Transverse colon (tissue), 4 donors: ENCODE data around the gene RINL. TPM values are rescaled to one million over a fixed set of nuclear protein-coding genes. Genes with fewer than 3 reads are reported as not detected.
A peak's percentile ranks its signal among the peaks of the same experiment; 100 is the strongest.

Experiments used
- DNase-seq: peaks from one replicate; pipeline ENCODE4 v3.0.0-alpha.2; 2019
- H3K27ac ChIP-seq, 4 donors: fragments of 200-600 bp; sonication (generic); 2 replicates each; pipeline ENCODE4 v1.5.1; 2016 to 2018; ENCODE audit warnings: inconsistent platforms in 4 of 4
- H3K27me3 ChIP-seq: fragments of 200-600 bp; sonication (generic); 2 replicates; pipeline ENCODE4 v1.5.1; 2017; ENCODE audit warnings: inconsistent platforms
- H3K36me3 ChIP-seq, 4 donors: fragments of 200-600 bp; sonication (generic); 2 replicates each; pipeline ENCODE4 v1.5.1; 2017 to 2019; ENCODE audit warnings: inconsistent platforms in 4 of 4
- H3K4me1 ChIP-seq, 4 donors: fragments of 200-600 bp; sonication (generic); 2 replicates each; pipeline ENCODE4 v1.5.1; 2017 to 2020; ENCODE audit warnings: inconsistent platforms in 4 of 4
- H3K4me3 ChIP-seq, 4 donors: fragments of 200-600 bp; sonication (generic); 1 replicate in 1 of 4; 2 replicates in 3 of 4; pipeline versions ENCODE4 v1.5.1 to v1.6.1; 2017 to 2019; ENCODE audit warnings: inconsistent platforms in 4 of 4
- H3K9me3 ChIP-seq, 2 donors: fragments of 200-600 bp; sonication (generic); 2 replicates each; pipeline ENCODE4 v1.5.1; 2017 to 2019; ENCODE audit warnings: inconsistent platforms in 2 of 2
- EP300 ChIP-seq: sonication (generic); formaldehyde crosslinking; IDR thresholded peaks from one replicate; pipeline ENCODE4 v1.6.1; 2017; ENCODE audit warnings: antibody characterized with exemption, low read depth
- POLR2A ChIP-seq: fragments of 450-650 bp; IDR thresholded peaks from one replicate; pipeline ENCODE4 v1.6.1; 2016; ENCODE audit warnings: antibody characterized with exemption, mild to moderate bottlenecking, moderate library complexity
- POLR2AphosphoS5 ChIP-seq, 3 donors: sonication (generic); formaldehyde crosslinking; IDR thresholded peaks; one replicate each; pipeline ENCODE4 v1.6.1; 2016; ENCODE audit warnings: antibody characterized with exemption in 3 of 3
- WGBS, 2 donors: methylation state at CpG; one replicate each; pipeline ENCODE4 v1.1.5; 2018; ENCODE audit warnings: low coverage in 1 of 2; 5-methylcytosine and 5-hydroxymethylcytosine counted together
- in situ Hi-C, 4 donors: fragments of 200-750 bp; cut with MboI; loops; one replicate each; pipeline versions ENCODE4 v1.15.0 to v1.15.1; 2017; ENCODE audit warnings: low sequenced_read_pairs in 3 of 4, low pct_ligation_motif_present in 1 of 4, low pct_unique_long_range_greater_than_20kb in 1 of 4
- intact Hi-C: fragments of 100-400 bp; cut with DNase I; formaldehyde crosslinking; loops from one replicate; pipeline ENCODE4 v1.15.1; 2023; ENCODE audit warnings: low total_unique reads
- total RNA-seq, 4 donors: library from RNA; depleted of rRNA; stranded (reverse); fragments of >200 nt; gene quantifications; one replicate each; pipeline ENCODE4 v1.1.0, GENCODE V29; 2016
- TF ChIP-seq, protein P1 (sequence below), 5 experiments: fragments of 200-600 bp in 3 of 5; fragments of 450-650 bp in 2 of 5; sonication (generic) in 3 of 5; IDR thresholded peaks; 1 replicate in 2 of 5; 2 replicates in 3 of 5; pipeline ENCODE4 v1.5.1; 2016 to 2017; ENCODE audit warnings: antibody characterized with exemption in 5 of 5, inconsistent platforms in 3 of 5, mild to moderate bottlenecking in 2 of 5, moderate library complexity in 1 of 5

RINL gene
- total RNA-seq, 4 donors from 2014 or later: 1.8 to 7.0 (median 3.6) TPM

DNA sequence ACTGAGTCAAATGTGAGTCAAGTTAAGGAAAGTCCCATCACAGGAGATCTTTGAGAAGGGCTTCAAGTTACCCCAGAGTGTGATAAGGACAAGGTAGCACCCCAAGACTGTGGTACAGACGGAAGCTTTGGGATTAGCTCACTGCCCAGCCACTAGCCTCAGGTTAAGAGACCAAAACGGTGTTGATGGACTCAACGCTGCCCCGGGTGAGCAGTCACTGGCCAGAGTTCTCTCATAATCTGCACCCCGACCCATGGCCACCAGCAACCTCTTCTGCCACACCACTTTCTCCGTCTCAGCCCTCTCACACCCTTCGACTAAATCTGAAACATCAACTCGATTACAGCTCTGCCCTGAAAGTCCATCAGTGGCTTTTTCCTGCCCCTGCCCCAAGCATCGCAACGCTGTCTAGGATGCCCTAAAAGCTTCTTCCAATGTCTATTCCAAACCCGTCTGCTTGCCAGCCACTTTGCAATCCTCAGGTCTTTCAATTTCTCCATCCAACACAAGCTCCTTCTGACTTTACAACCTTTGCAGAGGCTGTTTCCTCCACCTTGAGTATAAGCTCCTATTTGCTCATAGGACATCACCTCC lies 33.9 kb downstream of the RINL start:
- Histone ChIP-seq H3K27ac (peak overlapping the region in 1 of 4 donors; percentile 47), H3K4me3 (no peak overlapping the region), H3K4me1 (peaks cover 15 to 42% (median 25%) of the 10 kb centered on the region in 4 donors), H3K9me3 (no peaks in the 10 kb centered on the region), H3K36me3 (peaks cover 0 to 84% (median 44%) of the 10 kb centered on the region in 4 donors), H3K27me3 (no peaks in the 10 kb centered on the region)
- intact Hi-C loops: no loop called here
- DNase-seq: no peak
- 84 to 87% methylated on average over 10 to 11 of the region's 11 CpGs for WGBS, 2 donors
- in situ Hi-C loops: no loop called here
- no peak for TF ChIP-seq POLR2A
- TF ChIP-seq EP300: no peak
- TF ChIP-seq POLR2AphosphoS5 (IDR thresholded peaks at IDR 0.05): no peak
- TF ChIP-seq, protein P1, sequence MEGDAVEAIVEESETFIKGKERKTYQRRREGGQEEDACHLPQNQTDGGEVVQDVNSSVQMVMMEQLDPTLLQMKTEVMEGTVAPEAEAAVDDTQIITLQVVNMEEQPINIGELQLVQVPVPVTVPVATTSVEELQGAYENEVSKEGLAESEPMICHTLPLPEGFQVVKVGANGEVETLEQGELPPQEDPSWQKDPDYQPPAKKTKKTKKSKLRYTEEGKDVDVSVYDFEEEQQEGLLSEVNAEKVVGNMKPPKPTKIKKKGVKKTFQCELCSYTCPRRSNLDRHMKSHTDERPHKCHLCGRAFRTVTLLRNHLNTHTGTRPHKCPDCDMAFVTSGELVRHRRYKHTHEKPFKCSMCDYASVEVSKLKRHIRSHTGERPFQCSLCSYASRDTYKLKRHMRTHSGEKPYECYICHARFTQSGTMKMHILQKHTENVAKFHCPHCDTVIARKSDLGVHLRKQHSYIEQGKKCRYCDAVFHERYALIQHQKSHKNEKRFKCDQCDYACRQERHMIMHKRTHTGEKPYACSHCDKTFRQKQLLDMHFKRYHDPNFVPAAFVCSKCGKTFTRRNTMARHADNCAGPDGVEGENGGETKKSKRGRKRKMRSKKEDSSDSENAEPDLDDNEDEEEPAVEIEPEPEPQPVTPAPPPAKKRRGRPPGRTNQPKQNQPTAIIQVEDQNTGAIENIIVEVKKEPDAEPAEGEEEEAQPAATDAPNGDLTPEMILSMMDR (IDR thresholded peaks at IDR 0.05): no peak

DNA sequence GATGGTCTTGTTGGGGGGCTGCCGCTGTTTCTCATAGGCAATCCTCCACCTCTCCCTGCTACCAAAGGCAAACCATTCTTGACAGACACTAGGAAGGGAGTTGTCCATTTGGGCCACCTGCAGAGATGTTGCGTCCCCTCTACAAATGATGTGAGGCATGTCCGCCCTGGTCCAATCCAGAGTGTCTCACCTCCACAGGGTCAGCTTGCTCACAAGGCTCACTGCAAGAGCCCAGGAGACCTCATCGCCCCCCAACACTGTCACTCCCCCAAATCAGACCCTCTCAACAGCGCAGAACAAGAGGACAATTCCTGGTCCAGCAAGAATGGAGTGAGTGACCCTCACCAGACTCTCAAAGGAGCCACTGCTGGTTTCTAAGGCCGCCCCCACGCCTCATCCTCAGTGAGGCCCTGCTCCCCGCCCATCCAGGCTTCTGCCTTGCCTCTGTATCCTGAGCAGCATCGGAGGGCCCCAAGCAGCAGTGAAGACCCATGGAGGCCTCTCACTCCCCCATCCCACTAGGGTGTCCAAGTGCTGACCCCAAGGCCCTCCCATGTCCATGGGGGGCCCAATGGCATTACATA lies 34.8 kb downstream of the RINL start:
- in situ Hi-C loops: no loop called here
- no peak for DNase-seq
- Histone ChIP-seq H3K4me1 (peaks cover 9 to 34% (median 20%) of the 10 kb centered on the region in 4 donors), H3K27ac (peak overlapping the region in 3 of 4 donors; percentile 5 to 47 (median 12)), H3K4me3 (no peak overlapping the region), H3K9me3 (no peaks in the 10 kb centered on the region), H3K36me3 (peaks cover 0 to 93% (median 49%) of the 10 kb centered on the region in 4 donors), H3K27me3 (no peaks in the 10 kb centered on the region)
- intact Hi-C loops: no loop called here
- 95% methylated on average over 9 of the region's 9 CpGs; no CpG with 5 or more reads in 1 of the 2 donors for WGBS, 2 donors
- TF ChIP-seq POLR2AphosphoS5 (IDR thresholded peaks at IDR 0.05): no peak
- TF ChIP-seq EP300: no peak
- no peak for TF ChIP-seq POLR2A
- TF ChIP-seq, protein P1 (IDR thresholded peaks at IDR 0.05): no peak

- Histone ChIP-seq H3K36me3 (peaks cover 0 to 98% (median 52%) of the 10 kb centered on the region in 4 donors), H3K4me3 (no peak overlapping the region)
Observed at GRCh38 chr19:38842439-38843174, 35.5 kb downstream of the RINL start.

More at GRCh38 chr19:38842439-38843174, 35.5 kb downstream of the RINL start:
- Histone ChIP-seq H3K27ac (peak overlapping the region in 3 of 4 donors; percentile 22 to 47 (median 34)), H3K27me3 (no peaks in the 10 kb centered on the region), H3K4me1 (peaks cover 3 to 27% (median 15%) of the 10 kb centered on the region in 4 donors), H3K9me3 (no peaks in the 10 kb centered on the region)
- DNase-seq: peak; percentile 60
- TF ChIP-seq POLR2A (no peak), POLR2AphosphoS5 (IDR thresholded peaks at IDR 0.05) (peak in 1 of 3 donors; percentile 34), EP300 (no peak)
- TF ChIP-seq, protein P1 (IDR thresholded peaks at IDR 0.05): no peak
- 83% methylated on average over 4 to 17 of the region's 17 CpGs for WGBS, 2 donors
- intact Hi-C loops: no loop called here
- in situ Hi-C loops: no loop called here
